ENCODE results near the gene ATL2.

GRCh38 chr2:38362232-38362631, 14.8 kb downstream of the ATL2 start:
- no peak for TF ChIP-seq EGR1 (IDR thresholded peaks at IDR 0.05; ENCODE audit: borderline replicate concordance, low read depth, low read length)
- TF ChIP-seq CTCF (IDR thresholded peaks at IDR 0.05; ENCODE audit: control extremely low read depth in 1 of 3, insufficient read depth in 1 of 3, low read depth in 1 of 3, low read length in 3 of 3) = no peak
- no peak for TF ChIP-seq MAX (IDR thresholded peaks at IDR 0.05)
- no peak for TF ChIP-seq TAF1 (IDR thresholded peaks at IDR 0.05; ENCODE audit: low read depth, low read length)

All from H1 (cell line).